GM19467 (cell line): ENCODE data around the gene WIPF1.
"Not testable (repeated sequence)": the region's sequence is repeated elsewhere in the genome, so short reads cannot be mapped to it uniquely, and the experiment has no call there.

ENCODE experiments used
- ATAC-seq: cut with Tn5 transposase; IDR thresholded peaks from one replicate; pipeline ENCODE4 v1.9.1; 2021; ENCODE audit warnings: mild to moderate bottlenecking, moderate library complexity; ENCODE audit not compliant: unreplicated experiment

WIPF1 gene

GRCh38 chr2:174573621-174574081 lies 24.0 kb downstream of the WIPF1 start:
- ATAC-seq: no peak

GRCh38 chr2:174572556-174572955 lies 25.0 kb downstream of the WIPF1 start:
- ATAC-seq: no peak

- no peak for ATAC-seq
Measured at GRCh38 chr2:174571669-174572323, 25.8 kb downstream of the WIPF1 start.

- ATAC-seq: no peak
Measured at GRCh38 chr2:174570318-174570958, 27.2 kb downstream of the WIPF1 start.

GRCh38 chr2:174569678-174570077 lies 27.9 kb downstream of the WIPF1 start:
- ATAC-seq: no peak

- no peak for ATAC-seq
Measured at GRCh38 chr2:174568425-174568824, 29.2 kb downstream of the WIPF1 start.

GRCh38 chr2:174566871-174567270 lies 30.7 kb downstream of the WIPF1 start:
- ATAC-seq: no peak

- no peak for ATAC-seq
Measured at GRCh38 chr2:174563530-174564282, 33.9 kb downstream of the WIPF1 start.

GRCh38 chr2:174561972-174562370 lies 35.6 kb downstream of the WIPF1 start:
- ATAC-seq: no peak

- ATAC-seq: no peak
Measured at GRCh38 chr2:174561283-174561971, 36.2 kb downstream of the WIPF1 start.

- ATAC-seq: no peak
Measured at GRCh38 chr2:174560737-174561136, 36.9 kb downstream of the WIPF1 start.

GRCh38 chr2:174555998-174556397 lies 41.6 kb downstream of the WIPF1 start:
- no peak for ATAC-seq

GRCh38 chr2:174554529-174555150 lies 43.0 kb downstream of the WIPF1 start:
- ATAC-seq: no peak

GRCh38 chr2:174553811-174554493 lies 43.7 kb downstream of the WIPF1 start:
- no peak for ATAC-seq

GRCh38 chr2:174552880-174553279 lies 44.7 kb downstream of the WIPF1 start:
- no peak for ATAC-seq

GRCh38 chr2:174551697-174552096 lies 45.9 kb downstream of the WIPF1 start:
- ATAC-seq: no peak

GRCh38 chr2:174548646-174549045 lies 49.0 kb downstream of the WIPF1 start:
- not testable (repeated sequence) for ATAC-seq

GRCh38 chr2:174548021-174548420 lies 49.6 kb downstream of the WIPF1 start:
- ATAC-seq: not testable (repeated sequence)

GRCh38 chr2:174546519-174547506 lies 50.8 kb downstream of the WIPF1 start:
- ATAC-seq: no peak
